ENCODE data around the gene TMEM203. TPM values are rescaled to one million over a fixed set of nuclear protein-coding genes. Genes with fewer than 3 reads are reported as not detected.

Gene TMEM203
- total and polyA plus RNA-seq, 2 of the 4 experiments (the other 2 are of a cell fraction): 18.8 to 40.6 TPM

- H3K27ac ChIP-seq (ENCODE audit: insufficient read depth, low read length): no peak overlapping the region
- no peak overlapping the region for H2BK20ac ChIP-seq (ENCODE audit: low read depth, low read length)
- TF ChIP-seq BHLHE40 (IDR thresholded peaks at IDR 0.05; ENCODE audit: low read depth, low read length) (no peak), MXI1 (IDR thresholded peaks at IDR 0.05; ENCODE audit: borderline replicate concordance, low read depth, low read length) (no peak), USF2 (IDR thresholded peaks at IDR 0.05; ENCODE audit: low read depth, low read length) (no peak), FOS (IDR thresholded peaks at IDR 0.05; ENCODE audit: low read depth, low read length) (no peak), RAD21 (IDR thresholded peaks at IDR 0.05; ENCODE audit: low read length) (no peak), SMC3 (IDR thresholded peaks at IDR 0.05; ENCODE audit: low read depth, low read length) (no peak), NFE2L2 (IDR thresholded peaks at IDR 0.05; ENCODE audit: low read depth, low read length) (no peak)
- peaks cover 16% of the 10 kb centered on the region for H3K4me1 ChIP-seq (ENCODE audit: control insufficient read depth, insufficient read depth, low read length)
- peaks cover 5 to 74% of the 10 kb centered on the region in 2 experiments for H3K79me1 ChIP-seq (ENCODE audit: low read depth in 1 of 2, low read length in 2 of 2)
- no peaks in the 10 kb centered on the region for H3K9me3 ChIP-seq (ENCODE audit: control insufficient read depth, insufficient read depth, low read length)
- H3K14ac ChIP-seq (replicated peaks; ENCODE audit: low read depth, low read length): no peak overlapping the region
- H3K56ac ChIP-seq (ENCODE audit: extremely low read depth, insufficient read depth, low read length): no peak overlapping the region
- BruUV-seq (replicated peaks): no TSS peak
- H3K36me3 ChIP-seq (ENCODE audit: control insufficient read depth, insufficient read depth, low read length): peaks cover 28% of the 10 kb centered on the region
- no peak overlapping the region for H2AFZ ChIP-seq (replicated peaks; ENCODE audit: low read length, poor library complexity)
- no peak overlapping the region for H2BK120ac ChIP-seq (ENCODE audit: low read depth, low read length)
- no peaks in the 10 kb centered on the region for H3K9me1 ChIP-seq (ENCODE audit: insufficient read depth, low read length)
- H2BK5ac ChIP-seq (ENCODE audit: low read depth, low read length, poor library complexity, severe bottlenecking): no peak overlapping the region
- H4K5ac ChIP-seq (ENCODE audit: low read depth, low read length): no peak overlapping the region
- POLR2A ChIA-PET (ENCODE audit: unreplicated experiment): no interaction called here
- no peak overlapping the region for H2AK5ac ChIP-seq (ENCODE audit: low read depth, low read length)
- no peak overlapping the region for H2AK9ac ChIP-seq (replicated peaks; ENCODE audit: low read depth, low read length, poor library complexity)
- dilution Hi-C loops (cut with HindIII; ENCODE audit: low sequenced_read_pairs, unreplicated experiment): no loop called here
- intact Hi-C loops (cut with micrococcal nuclease): no loop called here
- no peak overlapping the region for H3K4me2 ChIP-seq (ENCODE audit: low read depth, low read length)
- ATAC-seq (ENCODE audit: low read depth) (no peak), DNase-seq (no peak)
- in situ Hi-C loops (cut with MboI; ENCODE audit: low sequenced_read_pairs): no loop called here
- H4K91ac ChIP-seq (ENCODE audit: insufficient read depth, low read depth, low read length): no peak overlapping the region
- H2BK15ac ChIP-seq (ENCODE audit: low read depth, low read length): no peak overlapping the region
- no peak overlapping the region for H3K9ac ChIP-seq (ENCODE audit: low read depth, low read length)
- no peak overlapping the region for H3K23ac ChIP-seq (ENCODE audit: low read depth, low read length)
- H3K4ac ChIP-seq (ENCODE audit: low read depth, low read length): no peak overlapping the region
- WGBS, 2 experiments (ENCODE audit: extremely low coverage in 2 of 2, insufficient read length in 1 of 2): 87% methylated on average over 9 of the region's 22 CpGs; no CpG with 5 or more reads in 1 of the 2 experiments
- H4K8ac ChIP-seq (ENCODE audit: low read depth in 2 of 2, low read length in 2 of 2): no peak overlapping the region
- CTCF ChIA-PET: no interaction called here
- H4K20me1 ChIP-seq (ENCODE audit: insufficient read depth, low read length): peaks cover 31% of the 10 kb centered on the region
- H3K18ac ChIP-seq (ENCODE audit: low read depth, low read length): no peak overlapping the region
- H3K4me3 ChIP-seq (ENCODE audit: insufficient read depth, low read depth, low read length): no peak overlapping the region
- no peaks in the 10 kb centered on the region for H3K27me3 ChIP-seq (ENCODE audit: control insufficient read depth, insufficient read depth, low read length)
Observed at GRCh38 chr9:137191691-137192447, 13.6 kb downstream of the TMEM203 start.

Measured in IMR-90 (cell line).